ENCODE data around the gene MIF. TPM values are rescaled to one million over a fixed set of nuclear protein-coding genes. Genes with fewer than 3 reads are reported as not detected.

The MIF gene
- 436 and 570 TPM in 2 replicates for total RNA-seq (ENCODE audit: low replicate concordance)
- long read RNA-seq, transcript MIF-201 (3 exons, 939 nt): major isoform, 26 of 27 reads
- long read RNA-seq, partial matches to known transcripts: 0 of 27 reads
- long read RNA-seq, other reads (novel, unspliced or antisense): 0 of 27 reads

DNA sequence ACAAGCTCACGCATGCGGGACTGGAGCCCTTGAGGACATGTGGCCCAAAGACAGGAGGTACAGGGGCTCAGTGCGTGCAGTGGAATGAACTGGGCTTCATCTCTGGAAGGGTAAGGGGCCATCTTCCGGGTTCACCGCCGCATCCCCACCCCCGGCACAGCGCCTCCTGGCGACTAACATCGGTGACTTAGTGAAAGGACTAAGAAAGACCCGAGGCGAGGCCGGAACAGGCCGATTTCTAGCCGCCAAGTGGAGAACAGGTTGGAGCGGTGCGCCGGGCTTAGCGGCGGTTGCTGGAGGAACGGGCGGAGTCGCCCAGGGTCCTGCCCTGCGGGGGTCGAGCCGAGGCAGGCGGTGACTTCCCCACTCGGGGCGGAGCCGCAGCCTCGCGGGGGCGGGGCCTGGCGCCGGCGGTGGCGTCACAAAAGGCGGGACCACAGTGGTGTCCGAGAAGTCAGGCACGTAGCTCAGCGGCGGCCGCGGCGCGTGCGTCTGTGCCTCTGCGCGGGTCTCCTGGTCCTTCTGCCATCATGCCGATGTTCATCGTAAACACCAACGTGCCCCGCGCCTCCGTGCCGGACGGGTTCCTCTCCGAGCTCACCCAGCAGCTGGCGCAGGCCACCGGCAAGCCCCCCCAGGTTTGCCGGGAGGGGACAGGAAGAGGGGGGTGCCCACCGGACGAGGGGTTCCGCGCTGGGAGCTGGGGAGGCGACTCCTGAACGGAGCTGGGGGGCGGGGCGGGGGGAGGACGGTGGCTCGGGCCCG is at the start of gene MIF:
Gene MIF, plus strand, starts transcription at position 439 of the 765 bp plus-strand sequence. Its CDS starts 92 bp downstream, at position 531.
- TF ChIP-seq, protein P1, sequence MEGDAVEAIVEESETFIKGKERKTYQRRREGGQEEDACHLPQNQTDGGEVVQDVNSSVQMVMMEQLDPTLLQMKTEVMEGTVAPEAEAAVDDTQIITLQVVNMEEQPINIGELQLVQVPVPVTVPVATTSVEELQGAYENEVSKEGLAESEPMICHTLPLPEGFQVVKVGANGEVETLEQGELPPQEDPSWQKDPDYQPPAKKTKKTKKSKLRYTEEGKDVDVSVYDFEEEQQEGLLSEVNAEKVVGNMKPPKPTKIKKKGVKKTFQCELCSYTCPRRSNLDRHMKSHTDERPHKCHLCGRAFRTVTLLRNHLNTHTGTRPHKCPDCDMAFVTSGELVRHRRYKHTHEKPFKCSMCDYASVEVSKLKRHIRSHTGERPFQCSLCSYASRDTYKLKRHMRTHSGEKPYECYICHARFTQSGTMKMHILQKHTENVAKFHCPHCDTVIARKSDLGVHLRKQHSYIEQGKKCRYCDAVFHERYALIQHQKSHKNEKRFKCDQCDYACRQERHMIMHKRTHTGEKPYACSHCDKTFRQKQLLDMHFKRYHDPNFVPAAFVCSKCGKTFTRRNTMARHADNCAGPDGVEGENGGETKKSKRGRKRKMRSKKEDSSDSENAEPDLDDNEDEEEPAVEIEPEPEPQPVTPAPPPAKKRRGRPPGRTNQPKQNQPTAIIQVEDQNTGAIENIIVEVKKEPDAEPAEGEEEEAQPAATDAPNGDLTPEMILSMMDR (conservative IDR thresholded peaks at IDR 0.05): peak; percentile 89
- Mint-ChIP-seq H3K36me3 (peaks cover 11% of the 10 kb centered on the region), H3K4me1 (ENCODE audit: unreplicated experiment) (peaks cover 6% of the 10 kb centered on the region), H3K27me3 (no peaks in the 10 kb centered on the region), H3K9me3 (no peaks in the 10 kb centered on the region), H3K4me3 (peak within 1 kb of the TSS; percentile 95), H3K27ac (peak within 1 kb of the TSS; percentile 96)
- peak; percentile 100 for DNase-seq (ENCODE audit: extremely low spot score, unreplicated experiment)

DNA sequence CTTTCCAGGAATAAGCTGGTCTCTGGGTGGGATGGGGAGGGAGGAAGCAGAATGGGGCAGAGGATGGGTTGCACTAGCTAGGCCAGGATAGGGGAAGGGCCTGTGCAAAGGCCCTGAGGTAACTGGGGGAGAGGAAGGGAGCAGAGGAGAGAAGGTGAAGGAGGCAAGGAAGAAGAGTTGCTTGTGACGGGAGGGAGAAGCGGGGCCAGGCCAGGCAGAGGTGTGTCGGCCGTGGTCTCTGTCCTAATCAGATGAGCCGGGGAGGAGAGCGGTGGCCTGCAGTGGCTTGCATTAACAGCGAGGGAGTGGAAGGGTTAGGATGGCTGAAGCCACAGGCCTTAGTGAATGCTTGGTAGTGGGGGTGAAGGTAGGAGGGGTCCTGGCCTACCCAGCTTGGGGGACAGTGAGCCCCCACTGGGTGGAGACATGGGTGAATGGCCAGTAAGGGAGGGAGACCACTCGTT is 49.4 kb upstream of the MIF start:
- no peak for DNase-seq (ENCODE audit: extremely low spot score, unreplicated experiment)
- peaks cover 17% of the 10 kb centered on the region for H3K27me3 Mint-ChIP-seq
- H3K27ac Mint-ChIP-seq: no peak overlapping the region
- no peaks in the 10 kb centered on the region for H3K36me3 Mint-ChIP-seq
- H3K4me3 Mint-ChIP-seq: no peak overlapping the region
- peaks cover 28% of the 10 kb centered on the region for H3K4me1 Mint-ChIP-seq (ENCODE audit: unreplicated experiment)
- TF ChIP-seq, protein P1 (conservative IDR thresholded peaks at IDR 0.05): no peak
- H3K9me3 Mint-ChIP-seq: no peaks in the 10 kb centered on the region

DNA sequence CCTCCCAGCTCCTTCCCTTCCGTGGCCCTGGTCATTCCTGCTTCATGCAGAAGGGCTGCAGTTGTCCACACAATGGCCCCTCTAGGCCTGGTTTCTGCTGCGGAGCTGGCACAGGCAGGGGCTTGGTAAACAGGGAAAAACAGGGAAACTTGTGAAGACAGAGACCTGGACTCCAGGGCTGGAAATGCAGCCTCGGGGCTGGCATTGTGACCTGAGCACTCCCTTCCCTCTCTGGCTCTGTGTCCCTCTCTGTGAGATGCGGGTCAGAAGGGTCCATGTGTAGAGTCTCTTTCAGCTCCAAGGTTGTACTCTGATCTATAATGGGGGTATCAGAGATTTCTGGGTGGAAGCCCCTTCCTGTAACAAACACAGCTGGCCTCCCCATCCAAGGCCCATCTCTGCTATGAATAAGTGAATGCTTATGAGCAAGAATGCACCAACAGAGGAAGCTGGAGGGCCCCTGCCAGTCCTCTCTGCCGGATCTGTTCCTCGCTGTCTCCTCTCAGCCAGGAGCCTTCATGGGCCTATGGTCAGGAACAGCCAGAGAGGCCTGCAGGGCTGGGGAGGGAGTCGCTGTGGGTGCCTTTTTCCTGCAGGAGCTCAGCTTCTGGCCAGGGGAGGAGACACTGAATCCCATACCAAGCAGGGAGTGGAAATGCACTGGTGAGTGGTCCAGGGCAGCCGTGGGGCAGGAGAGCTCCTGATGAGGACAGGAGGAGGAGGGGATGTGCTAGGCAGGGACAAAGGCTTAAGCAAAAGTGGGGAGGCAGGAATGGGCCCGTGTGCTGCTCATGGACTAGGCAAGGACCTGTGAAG is 48.7 kb upstream of the MIF start:
- H3K27me3 Mint-ChIP-seq: peaks cover 13% of the 10 kb centered on the region
- TF ChIP-seq, protein P1 (conservative IDR thresholded peaks at IDR 0.05): no peak
- H3K36me3 Mint-ChIP-seq: no peaks in the 10 kb centered on the region
- H3K27ac Mint-ChIP-seq: no peak overlapping the region
- H3K4me3 Mint-ChIP-seq: no peak overlapping the region
- DNase-seq (ENCODE audit: extremely low spot score, unreplicated experiment): no peak
- peaks cover 27% of the 10 kb centered on the region for H3K4me1 Mint-ChIP-seq (ENCODE audit: unreplicated experiment)
- H3K9me3 Mint-ChIP-seq: no peaks in the 10 kb centered on the region

DNA sequence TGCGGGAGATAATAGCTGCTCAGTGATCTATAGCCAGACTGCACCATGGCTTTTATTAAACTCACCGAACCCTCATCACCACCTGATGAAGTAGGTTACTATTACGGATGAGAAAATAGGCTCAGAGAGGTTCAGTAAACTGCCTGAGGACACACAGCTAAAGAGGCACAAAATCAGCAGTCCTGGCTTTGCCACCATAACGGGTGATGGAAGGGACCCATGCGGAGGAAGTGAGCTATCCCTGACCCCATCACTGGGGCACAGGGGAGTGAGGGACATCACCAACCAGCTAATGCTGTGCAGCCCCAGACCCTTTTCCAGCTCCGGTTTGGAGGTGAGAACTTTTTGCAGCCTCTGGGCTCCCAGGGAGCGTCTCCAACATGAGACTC is 48.1 kb upstream of the MIF start:
- peaks cover 22% of the 10 kb centered on the region for H3K4me1 Mint-ChIP-seq (ENCODE audit: unreplicated experiment)
- H3K27me3 Mint-ChIP-seq: peaks cover 7% of the 10 kb centered on the region
- no peak overlapping the region for H3K4me3 Mint-ChIP-seq
- H3K27ac Mint-ChIP-seq: no peak overlapping the region
- TF ChIP-seq, protein P1 (conservative IDR thresholded peaks at IDR 0.05): no peak
- no peak for DNase-seq (ENCODE audit: extremely low spot score, unreplicated experiment)
- no peaks in the 10 kb centered on the region for H3K36me3 Mint-ChIP-seq
- no peaks in the 10 kb centered on the region for H3K9me3 Mint-ChIP-seq

DNA sequence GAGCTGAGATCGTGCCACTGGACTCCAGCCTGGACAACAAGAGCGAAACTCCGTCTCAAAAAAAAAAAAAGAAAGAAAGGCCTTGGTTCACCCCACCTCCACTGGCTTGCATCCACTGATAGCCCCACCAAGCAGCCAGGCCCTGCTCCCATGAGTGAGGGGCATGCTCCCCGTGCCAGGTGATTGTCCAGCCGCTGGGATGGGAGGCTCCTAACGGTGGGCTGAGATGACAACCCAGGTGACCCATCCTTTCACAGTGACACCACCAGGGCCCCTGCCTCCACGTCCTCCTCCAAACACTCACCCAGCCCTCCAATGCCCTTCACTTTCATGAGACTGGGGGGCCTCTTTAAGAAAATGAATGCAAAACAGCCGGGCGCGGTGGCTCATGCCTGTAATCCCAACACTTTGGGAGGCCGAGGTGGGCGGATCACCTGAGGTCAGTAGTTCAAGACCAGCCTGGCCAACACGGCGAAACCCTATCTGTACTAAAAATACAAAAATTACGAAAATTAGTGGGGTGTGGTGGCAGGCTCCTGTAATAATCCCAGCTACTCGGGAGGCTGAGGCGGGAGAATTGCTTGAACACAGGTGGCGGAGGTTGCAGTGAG is 46.8 kb upstream of the MIF start:
- no peaks in the 10 kb centered on the region for H3K27me3 Mint-ChIP-seq
- DNase-seq (ENCODE audit: extremely low spot score, unreplicated experiment): no peak

More for the DNA sequence above, 46.8 kb upstream of the MIF start:
- H3K27ac Mint-ChIP-seq: peak overlapping the region; percentile 23
- no peaks in the 10 kb centered on the region for H3K9me3 Mint-ChIP-seq
- H3K4me3 Mint-ChIP-seq: no peak overlapping the region
- H3K36me3 Mint-ChIP-seq: no peaks in the 10 kb centered on the region
- TF ChIP-seq, protein P1 (conservative IDR thresholded peaks at IDR 0.05): no peak
- peaks cover 14% of the 10 kb centered on the region for H3K4me1 Mint-ChIP-seq (ENCODE audit: unreplicated experiment)

Measured in type B pancreatic cell (in vitro differentiated cells).